Measurements from ENCODE around the gene GNA12. TPM values are rescaled to one million over a fixed set of nuclear protein-coding genes. Genes with fewer than 3 reads are reported as not detected.

GNA12 gene
- total RNA-seq, 4 donors from 2014 or later = 23.3 to 30.5 (median 28.7) TPM

GRCh38 chr7:2755531-2755930, 88.6 kb downstream of the GNA12 start:
- TF ChIP-seq, protein P1, sequence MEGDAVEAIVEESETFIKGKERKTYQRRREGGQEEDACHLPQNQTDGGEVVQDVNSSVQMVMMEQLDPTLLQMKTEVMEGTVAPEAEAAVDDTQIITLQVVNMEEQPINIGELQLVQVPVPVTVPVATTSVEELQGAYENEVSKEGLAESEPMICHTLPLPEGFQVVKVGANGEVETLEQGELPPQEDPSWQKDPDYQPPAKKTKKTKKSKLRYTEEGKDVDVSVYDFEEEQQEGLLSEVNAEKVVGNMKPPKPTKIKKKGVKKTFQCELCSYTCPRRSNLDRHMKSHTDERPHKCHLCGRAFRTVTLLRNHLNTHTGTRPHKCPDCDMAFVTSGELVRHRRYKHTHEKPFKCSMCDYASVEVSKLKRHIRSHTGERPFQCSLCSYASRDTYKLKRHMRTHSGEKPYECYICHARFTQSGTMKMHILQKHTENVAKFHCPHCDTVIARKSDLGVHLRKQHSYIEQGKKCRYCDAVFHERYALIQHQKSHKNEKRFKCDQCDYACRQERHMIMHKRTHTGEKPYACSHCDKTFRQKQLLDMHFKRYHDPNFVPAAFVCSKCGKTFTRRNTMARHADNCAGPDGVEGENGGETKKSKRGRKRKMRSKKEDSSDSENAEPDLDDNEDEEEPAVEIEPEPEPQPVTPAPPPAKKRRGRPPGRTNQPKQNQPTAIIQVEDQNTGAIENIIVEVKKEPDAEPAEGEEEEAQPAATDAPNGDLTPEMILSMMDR (IDR thresholded peaks at IDR 0.05; ENCODE audit: low read depth) = no peak

GRCh38 chr7:2754912-2755311, 89.2 kb downstream of the GNA12 start:
- TF ChIP-seq, protein P1 (IDR thresholded peaks at IDR 0.05; ENCODE audit: low read depth) = no peak

GRCh38 chr7:2754086-2754485, 90.0 kb downstream of the GNA12 start:
- TF ChIP-seq, protein P1 (IDR thresholded peaks at IDR 0.05; ENCODE audit: low read depth) = no peak

DNA sequence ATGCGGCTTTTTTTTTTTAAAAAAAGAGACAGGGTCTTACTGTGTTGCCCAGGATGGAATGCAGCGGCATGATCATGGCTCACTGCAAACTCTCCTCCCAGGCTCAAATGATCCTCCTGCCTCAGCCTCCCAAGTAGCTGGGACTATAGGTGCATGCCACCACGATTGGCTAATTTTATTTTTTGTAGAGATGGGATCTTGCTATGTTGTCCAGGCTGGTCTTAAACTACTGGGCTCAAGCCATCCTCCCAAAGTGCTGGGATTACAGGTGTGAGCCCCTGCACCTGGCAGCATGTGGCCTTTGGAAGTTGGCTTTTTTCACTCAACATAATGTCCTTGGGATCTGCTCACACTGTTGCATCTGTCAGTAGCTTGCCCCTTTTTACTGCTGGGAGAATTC, 91.0 kb downstream of the GNA12 start:
- TF ChIP-seq, protein P1 (IDR thresholded peaks at IDR 0.05; ENCODE audit: low read depth) = no peak

DNA sequence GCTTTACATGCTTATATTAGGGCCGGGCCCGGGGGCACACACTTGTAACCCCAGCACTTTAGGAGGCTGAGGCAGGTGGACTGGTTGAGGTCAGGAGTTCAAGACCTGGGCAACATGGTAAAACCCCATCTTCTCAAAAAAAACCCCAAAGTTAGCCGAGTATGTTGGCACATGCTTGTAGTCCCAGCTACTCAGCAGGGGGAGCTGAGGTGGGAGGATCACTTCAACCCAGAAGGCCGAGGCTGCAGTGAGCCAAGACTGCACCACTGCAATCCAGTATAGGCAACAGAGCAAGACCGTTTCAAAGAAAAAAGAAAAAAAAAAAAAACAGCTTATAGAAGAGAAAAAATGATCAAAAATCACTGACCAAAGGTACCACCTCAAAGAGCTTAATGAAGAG, 93.0 kb downstream of the GNA12 start:
- TF ChIP-seq, protein P1 (IDR thresholded peaks at IDR 0.05; ENCODE audit: low read depth) = no peak

DNA sequence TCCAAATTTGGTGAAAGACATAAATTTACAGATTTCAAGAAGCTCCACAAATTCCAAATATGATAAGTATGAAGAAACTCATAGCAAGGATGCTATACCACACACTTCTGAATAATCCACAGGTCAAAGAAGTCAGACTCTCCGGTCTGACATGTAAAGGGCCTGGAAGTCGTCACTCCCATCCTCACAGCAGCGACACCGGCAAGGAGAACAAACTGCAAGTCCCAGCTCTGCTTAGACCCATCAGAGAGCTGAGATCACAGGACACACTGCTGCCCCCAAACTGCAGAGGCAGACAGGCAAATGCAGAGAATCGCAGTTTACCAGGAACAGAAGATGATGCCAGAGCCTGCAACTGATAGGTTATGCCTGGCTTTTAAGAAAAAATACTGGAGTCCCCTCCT, 94.1 kb downstream of the GNA12 start:
- TF ChIP-seq, protein P1 (IDR thresholded peaks at IDR 0.05; ENCODE audit: low read depth) = no peak

GRCh38 chr7:2738766-2739549, 105.2 kb downstream of the GNA12 start:
- TF ChIP-seq, protein P1 (IDR thresholded peaks at IDR 0.05; ENCODE audit: low read depth) = no peak
